Spinal cord (tissue), 10 donors: Measurements from ENCODE around the gene RSBN1. TPM values are rescaled to one million over a fixed set of nuclear protein-coding genes. Genes with fewer than 3 reads are reported as not detected.

Source experiments
- DNase-seq, 6 donors: peaks; one replicate each; pipeline versions ENCODE4 v3.0.0 to v3.0.0-alpha.2; 2013 to 2015; ENCODE audit warnings: low spot score in 6 of 6, low read depth in 4 of 6
- H3K27ac ChIP-seq: one replicate; pipeline ENCODE4 v1.5.1; 2013; ENCODE audit warnings: low read depth, low read length, control low read depth
- H3K27me3 ChIP-seq: one replicate; pipeline ENCODE4 v1.6.1; 2013; ENCODE audit warnings: low read length; ENCODE audit not compliant: control insufficient read depth, insufficient read depth
- H3K36me3 ChIP-seq: one replicate; pipeline ENCODE4 v1.6.1; 2013; ENCODE audit warnings: low read length; ENCODE audit not compliant: control insufficient read depth, insufficient read depth
- H3K4me1 ChIP-seq: one replicate; pipeline ENCODE4 v1.6.1; 2013; ENCODE audit warnings: low read length; ENCODE audit not compliant: control insufficient read depth, insufficient read depth
- H3K4me3 ChIP-seq: one replicate; pipeline ENCODE4 v1.5.1; 2013; ENCODE audit warnings: low read depth, low read length, control low read depth
- H3K9me3 ChIP-seq: one replicate; pipeline ENCODE4 v1.6.1; 2013; ENCODE audit warnings: low read length; ENCODE audit not compliant: control insufficient read depth, insufficient read depth
- WGBS: methylation state at CpG from one replicate; pipeline ENCODE4 v1.1.5; 2013; ENCODE audit warnings: missing lambda C conversion rate; ENCODE audit not compliant: insufficient coverage; 5-methylcytosine and 5-hydroxymethylcytosine counted together
- polyA plus RNA-seq, 2 donors: library from polyadenylated mRNA; unstranded; fragments of 120-200 nt; gene quantifications; one replicate each; pipeline ENCODE4 v1.2.1, GENCODE V29; 2013; ENCODE audit not compliant: insufficient read length in 2 of 2
- total RNA-seq, 2 donors: library from RNA; depleted of rRNA in 1 of 2; stranded (reverse); fragments of 120-200 nt in 1 of 2; fragments of >200 nt in 1 of 2; gene quantifications; one replicate each; pipeline versions ENCODE4 v1.2.3 to v1.2.4, GENCODE V29; 2013 to 2014
- donor health status: healthy.

Gene RSBN1
- total and polyA plus RNA-seq, 4 donors: 17.4 to 33.5 (median 23.1) TPM

- no peak for DNase-seq
- Histone ChIP-seq H3K4me3 (no peak overlapping the region), H3K27me3 (no peaks in the 10 kb centered on the region), H3K4me1 (no peaks in the 10 kb centered on the region), H3K27ac (no peak overlapping the region), H3K9me3 (no peaks in the 10 kb centered on the region), H3K36me3 (peaks cover 3% of the 10 kb centered on the region)
- 79% methylated on average over 3 of the region's 5 CpGs for WGBS
Measured at GRCh38 chr1:113784104-113784779, 28.0 kb downstream of the RSBN1 start.

- Histone ChIP-seq H3K4me3 (no peak overlapping the region), H3K27me3 (no peaks in the 10 kb centered on the region), H3K27ac (no peak overlapping the region), H3K9me3 (no peaks in the 10 kb centered on the region), H3K36me3 (no peaks in the 10 kb centered on the region), H3K4me1 (no peaks in the 10 kb centered on the region)
- 55% methylated on average over 3 of the region's 4 CpGs for WGBS
- DNase-seq: peak in 1 of 6 donors; percentile 62
Measured at GRCh38 chr1:113783254-113784103, 28.8 kb downstream of the RSBN1 start.

GRCh38 chr1:113782406-113782805, 29.9 kb downstream of the RSBN1 start:
- no peak overlapping the region for H3K27ac ChIP-seq
- no CpG with 5 or more reads among the region's 2 CpGs for WGBS

DNA sequence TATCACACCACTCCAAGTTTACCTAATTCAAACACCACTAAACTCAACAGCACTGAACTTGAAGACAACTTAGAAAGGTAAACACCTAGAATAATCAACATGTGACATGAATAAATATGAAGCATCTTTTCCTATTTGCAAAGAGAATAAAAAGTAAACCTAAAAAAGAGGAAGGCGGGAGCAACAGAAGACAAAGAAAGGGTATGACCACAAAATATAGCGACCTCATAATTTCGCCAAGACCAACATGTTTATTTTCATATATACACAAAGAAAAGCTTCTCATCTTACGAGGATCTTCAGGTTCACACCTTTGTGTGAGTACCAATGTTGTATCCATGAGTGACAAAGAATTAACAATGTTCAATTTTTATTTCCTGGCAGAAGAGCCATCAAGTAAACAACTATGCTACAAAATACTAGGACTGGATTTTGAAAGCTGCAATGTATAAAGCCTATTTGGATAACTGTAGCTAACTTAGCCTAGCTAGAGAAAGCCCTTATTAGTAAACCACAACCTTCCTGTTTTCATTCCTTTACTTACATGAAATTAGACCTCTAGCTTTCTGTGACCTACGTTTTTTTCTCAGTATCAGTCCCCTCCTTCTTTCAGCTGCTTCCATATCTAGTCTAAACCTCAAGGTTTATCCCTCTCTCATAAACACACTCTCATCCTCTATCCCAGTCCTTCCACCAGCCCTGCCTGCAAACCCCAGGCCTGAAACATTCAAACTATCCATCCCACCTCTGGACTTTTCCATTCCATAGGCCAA, 31.7 kb downstream of the RSBN1 start:
- H3K4me3 ChIP-seq: no peak overlapping the region
- no peaks in the 10 kb centered on the region for H3K27me3 ChIP-seq
- DNase-seq: no peak
- peaks cover 5% of the 10 kb centered on the region for H3K36me3 ChIP-seq
- no peaks in the 10 kb centered on the region for H3K4me1 ChIP-seq
- WGBS: 78% methylated on average over 1 of the region's 5 CpGs
- H3K27ac ChIP-seq: no peak overlapping the region
- no peaks in the 10 kb centered on the region for H3K9me3 ChIP-seq

More at GRCh38 chr1:113782406-113782805, 29.9 kb downstream of the RSBN1 start:
- Histone ChIP-seq H3K27me3 (no peaks in the 10 kb centered on the region), H3K4me3 (no peak overlapping the region), H3K9me3 (no peaks in the 10 kb centered on the region), H3K4me1 (no peaks in the 10 kb centered on the region), H3K36me3 (no peaks in the 10 kb centered on the region)
- no peak for DNase-seq

GRCh38 chr1:113779542-113779941, 32.7 kb downstream of the RSBN1 start:
- peaks cover 12% of the 10 kb centered on the region for H3K36me3 ChIP-seq
- WGBS: 100% methylated on average over 3 of the region's 6 CpGs
- H3K4me3 ChIP-seq: no peak overlapping the region
- H3K27ac ChIP-seq: no peak overlapping the region
- DNase-seq: no peak
- H3K27me3 ChIP-seq: no peaks in the 10 kb centered on the region
- H3K4me1 ChIP-seq: no peaks in the 10 kb centered on the region
- H3K9me3 ChIP-seq: no peaks in the 10 kb centered on the region

DNA sequence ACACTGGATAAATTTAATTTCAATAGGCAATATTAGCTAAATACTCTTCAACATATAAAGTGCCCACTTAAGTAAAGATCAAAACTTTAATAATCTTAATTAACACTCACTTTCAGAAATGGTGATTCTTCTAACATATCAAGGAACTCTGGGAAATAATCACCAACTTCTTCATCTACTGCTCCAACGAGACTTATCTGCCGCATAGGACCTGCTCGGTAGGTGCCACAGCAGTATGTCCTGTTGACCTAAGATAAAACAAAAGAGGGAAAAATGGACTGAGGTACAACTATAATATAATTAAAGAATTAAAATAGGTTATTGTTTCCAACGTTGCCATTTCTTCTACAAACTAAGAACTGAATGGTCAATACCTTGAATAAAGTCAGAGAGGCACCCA, 34.7 kb downstream of the RSBN1 start:
- no peak for DNase-seq
- WGBS: no CpG with 5 or more reads among the region's 4 CpGs
- Histone ChIP-seq H3K36me3 (peaks cover 15% of the 10 kb centered on the region), H3K4me1 (no peaks in the 10 kb centered on the region), H3K27me3 (no peaks in the 10 kb centered on the region), H3K27ac (no peak overlapping the region), H3K9me3 (no peaks in the 10 kb centered on the region), H3K4me3 (no peak overlapping the region)

DNA sequence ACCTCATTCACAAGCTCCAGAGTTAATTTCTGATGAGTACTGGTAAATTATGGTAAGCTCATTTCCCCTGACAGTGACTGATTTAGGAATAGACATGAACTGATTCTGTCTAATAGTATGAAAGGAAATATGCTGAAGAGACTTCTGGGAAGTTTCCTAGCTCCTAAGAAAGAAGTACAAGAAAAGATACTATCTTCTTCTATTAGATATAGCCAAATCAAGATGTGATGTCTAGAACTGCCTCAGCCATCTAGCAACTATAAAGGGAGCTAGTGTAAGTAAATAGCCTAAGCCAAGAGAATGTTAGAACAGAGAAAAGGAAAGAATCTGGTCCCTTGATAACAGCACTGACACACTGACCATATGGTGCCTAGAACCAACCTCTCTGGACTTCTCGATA, 42.2 kb downstream of the RSBN1 start:
- Histone ChIP-seq H3K27me3 (no peaks in the 10 kb centered on the region), H3K4me1 (no peaks in the 10 kb centered on the region), H3K4me3 (no peak overlapping the region), H3K36me3 (peaks cover 6% of the 10 kb centered on the region), H3K9me3 (no peaks in the 10 kb centered on the region), H3K27ac (no peak overlapping the region)
- WGBS: 100% methylated on average over 1 of the region's 1 CpG
- DNase-seq: no peak

DNA sequence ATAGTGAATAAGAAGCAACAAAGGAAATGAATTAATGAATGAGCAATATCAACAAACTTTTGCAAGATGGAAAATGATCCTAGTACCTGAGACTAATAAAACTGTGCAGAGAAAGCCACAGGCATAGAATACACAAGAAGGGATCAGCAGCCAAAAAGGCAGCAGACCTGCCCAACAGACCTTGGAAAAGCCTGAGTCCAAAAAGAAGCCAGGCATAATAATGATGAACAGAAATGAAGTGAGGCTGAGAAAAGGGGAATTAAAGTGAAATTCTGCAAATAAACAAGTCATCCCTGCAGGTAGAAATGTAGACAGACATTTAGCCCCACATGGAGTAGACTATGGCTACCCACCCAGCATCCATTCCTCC, 42.7 kb downstream of the RSBN1 start:
- Histone ChIP-seq H3K27me3 (no peaks in the 10 kb centered on the region), H3K4me1 (no peaks in the 10 kb centered on the region), H3K27ac (no peak overlapping the region), H3K9me3 (no peaks in the 10 kb centered on the region), H3K4me3 (no peak overlapping the region), H3K36me3 (peaks cover 3% of the 10 kb centered on the region)
- no peak for DNase-seq

- Histone ChIP-seq H3K4me1 (no peaks in the 10 kb centered on the region), H3K27ac (no peak overlapping the region), H3K4me3 (no peak overlapping the region), H3K27me3 (no peaks in the 10 kb centered on the region), H3K36me3 (no peaks in the 10 kb centered on the region), H3K9me3 (no peaks in the 10 kb centered on the region)
- WGBS: 0% methylated on average over 1 of the region's 1 CpG
- peak in 1 of 6 donors; percentile 17 for DNase-seq
Measured at GRCh38 chr1:113768916-113769600, 43.2 kb downstream of the RSBN1 start.
